BE2C (cell line): Measurements from ENCODE around the gene DCAF8. TPM values are rescaled to one million over a fixed set of nuclear protein-coding genes. Genes with fewer than 3 reads are reported as not detected.

Experiments used
- DNase-seq: peaks from one replicate; pipeline ENCODE4 v3.0.0-alpha.2; 2020
- H3K27me3 ChIP-seq: fragments of 250-450 bp; sonication (Bioruptor Pico); 2 replicates; pipeline ENCODE4 v1.5.1; 2020; ENCODE audit warnings: mild to moderate bottlenecking
- H3K36me3 ChIP-seq: fragments of 250-450 bp; sonication (Bioruptor Pico); 2 replicates; pipeline ENCODE4 v1.5.1; 2020; ENCODE audit warnings: mild to moderate bottlenecking
- H3K4me1 ChIP-seq: fragments of 250-450 bp; sonication (Bioruptor Pico); 2 replicates; pipeline ENCODE4 v1.5.1; 2020
- H3K4me3 ChIP-seq: 2 replicates; pipeline ENCODE4 v1.5.1; 2011; ENCODE audit warnings: low read depth, low read length
- H3K9me3 ChIP-seq: fragments of 250-450 bp; sonication (Bioruptor Pico); 2 replicates; pipeline ENCODE4 v1.5.1; 2020
- polyA plus RNA-seq: library from polyadenylated mRNA; unstranded; fragments of >200 nt; gene quantifications from one replicate; pipeline ENCODE4 v1.2.1, GENCODE V29; 2012; ENCODE audit warnings: low read depth, missing spikeins; ENCODE audit not compliant: insufficient read length, insufficient read depth
- TF ChIP-seq, protein P1 (sequence below): IDR thresholded peaks from 2 replicates; pipeline ENCODE4 v1.5.1; 2012; ENCODE audit warnings: mild to moderate bottlenecking, low read depth, low read length

DCAF8 gene
- polyA plus RNA-seq, result 189 TPM

DNA sequence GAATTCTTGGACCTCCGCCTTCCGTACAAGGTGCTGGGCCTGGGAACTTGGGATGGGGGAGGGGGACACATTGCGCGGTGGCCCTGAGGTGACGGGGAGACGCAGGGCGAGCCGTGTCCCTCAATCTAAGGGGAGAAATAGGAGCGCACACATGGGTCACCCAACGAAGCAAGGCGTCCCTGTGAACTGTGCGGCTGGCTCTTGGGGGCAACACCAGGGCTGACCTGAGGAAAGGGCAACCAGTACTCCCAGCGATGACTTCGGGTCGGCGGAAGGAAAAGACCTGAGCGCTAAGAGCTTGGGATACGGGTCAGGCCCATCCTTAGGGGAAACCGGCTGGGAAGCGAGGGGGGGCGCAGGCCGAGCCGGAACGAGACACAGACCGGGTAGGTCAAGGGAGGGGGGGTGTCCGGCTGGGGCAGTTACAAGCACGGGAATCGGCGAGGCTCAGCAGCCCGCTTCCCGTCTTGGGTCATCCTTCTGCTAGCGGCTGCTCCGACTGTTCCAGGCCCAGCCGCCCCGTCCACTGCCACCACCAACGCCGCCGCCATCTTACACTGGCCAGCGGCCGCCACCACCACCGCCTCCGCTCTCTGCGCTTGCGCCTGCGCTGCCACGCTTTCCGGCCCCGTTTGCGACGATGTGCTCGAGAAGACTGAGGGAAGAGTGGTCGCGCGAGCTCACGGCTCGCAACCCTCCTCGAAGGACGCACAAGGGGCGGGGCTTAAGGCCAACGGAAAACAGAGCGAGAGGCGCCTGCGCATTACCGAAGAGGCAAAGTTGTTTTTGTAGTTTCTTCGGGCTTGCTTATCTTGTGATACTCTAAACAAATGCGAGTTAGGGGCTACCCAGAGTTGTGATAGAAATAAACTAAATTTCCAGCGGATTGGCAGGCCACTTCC is at the start of gene DCAF8:
TSS of gene DCAF8 (minus strand) at position 657 of the 902 bp plus-strand sequence. CDS start 18,541 bp downstream, outside the sequence.
- TF ChIP-seq, protein P1, sequence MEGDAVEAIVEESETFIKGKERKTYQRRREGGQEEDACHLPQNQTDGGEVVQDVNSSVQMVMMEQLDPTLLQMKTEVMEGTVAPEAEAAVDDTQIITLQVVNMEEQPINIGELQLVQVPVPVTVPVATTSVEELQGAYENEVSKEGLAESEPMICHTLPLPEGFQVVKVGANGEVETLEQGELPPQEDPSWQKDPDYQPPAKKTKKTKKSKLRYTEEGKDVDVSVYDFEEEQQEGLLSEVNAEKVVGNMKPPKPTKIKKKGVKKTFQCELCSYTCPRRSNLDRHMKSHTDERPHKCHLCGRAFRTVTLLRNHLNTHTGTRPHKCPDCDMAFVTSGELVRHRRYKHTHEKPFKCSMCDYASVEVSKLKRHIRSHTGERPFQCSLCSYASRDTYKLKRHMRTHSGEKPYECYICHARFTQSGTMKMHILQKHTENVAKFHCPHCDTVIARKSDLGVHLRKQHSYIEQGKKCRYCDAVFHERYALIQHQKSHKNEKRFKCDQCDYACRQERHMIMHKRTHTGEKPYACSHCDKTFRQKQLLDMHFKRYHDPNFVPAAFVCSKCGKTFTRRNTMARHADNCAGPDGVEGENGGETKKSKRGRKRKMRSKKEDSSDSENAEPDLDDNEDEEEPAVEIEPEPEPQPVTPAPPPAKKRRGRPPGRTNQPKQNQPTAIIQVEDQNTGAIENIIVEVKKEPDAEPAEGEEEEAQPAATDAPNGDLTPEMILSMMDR, result no peak
- Histone ChIP-seq H3K4me1 (peaks cover 3% of the 10 kb centered on the region; the same call in 1 of the 2 replicates), H3K36me3 (no peaks in the 10 kb centered on the region), H3K27me3 (peaks cover 3% of the 10 kb centered on the region), H3K4me3 (peak within 1 kb of the TSS; percentile 97), H3K9me3 (no peaks in the 10 kb centered on the region)
- DNase-seq, result peak; percentile 99

DNA sequence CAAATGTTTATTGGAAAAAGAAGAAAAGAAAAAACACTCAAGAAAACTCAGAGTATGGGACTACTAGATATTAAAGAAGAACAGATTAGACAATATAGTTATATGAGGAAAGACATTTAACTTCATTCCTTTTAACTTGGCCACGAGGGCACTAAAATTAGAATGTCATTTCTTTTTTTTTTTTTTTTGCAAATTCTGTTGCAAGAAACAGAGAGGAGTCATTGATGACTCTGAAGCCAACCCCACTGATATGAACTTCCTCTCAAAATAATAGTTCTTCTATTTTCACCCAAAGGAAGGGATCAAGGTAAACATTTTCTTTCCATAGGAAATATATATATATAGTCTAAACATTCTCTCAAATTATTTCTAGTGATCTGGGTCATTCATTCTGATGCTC is 47.2 kb upstream of the DCAF8 start:
- H3K27me3 ChIP-seq, result no peaks in the 10 kb centered on the region
- H3K4me1 ChIP-seq, result no peaks in the 10 kb centered on the region
- DNase-seq, result no peak
- peaks cover 87% of the 10 kb centered on the region for H3K36me3 ChIP-seq
- H3K4me3 ChIP-seq, result no peak overlapping the region
- no peaks in the 10 kb centered on the region for H3K9me3 ChIP-seq
- TF ChIP-seq, protein P1, result no peak

DNA sequence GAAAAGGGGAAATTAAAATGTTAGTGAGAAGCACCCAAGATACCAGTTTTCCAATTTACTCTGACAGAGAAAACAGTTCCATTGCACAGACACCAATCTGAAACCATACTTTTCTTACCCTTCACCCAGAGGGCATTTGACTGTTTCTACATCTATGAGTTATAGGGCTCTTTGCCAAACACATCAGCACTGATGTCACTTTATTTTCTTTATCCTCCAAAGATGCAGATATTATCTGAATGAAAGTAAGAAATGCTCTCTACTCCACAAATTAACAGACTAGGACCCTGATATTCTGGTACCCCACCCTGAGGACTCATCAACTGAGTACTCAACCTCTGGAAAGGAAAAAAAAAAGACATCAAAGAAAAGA is 46.8 kb upstream of the DCAF8 start:
- H3K4me3 ChIP-seq, result no peak overlapping the region
- TF ChIP-seq, protein P1, result no peak
- DNase-seq, result no peak
- H3K4me1 ChIP-seq, result no peaks in the 10 kb centered on the region
- H3K36me3 ChIP-seq, result peaks cover 87% of the 10 kb centered on the region
- H3K27me3 ChIP-seq, result no peaks in the 10 kb centered on the region
- no peaks in the 10 kb centered on the region for H3K9me3 ChIP-seq

DNA sequence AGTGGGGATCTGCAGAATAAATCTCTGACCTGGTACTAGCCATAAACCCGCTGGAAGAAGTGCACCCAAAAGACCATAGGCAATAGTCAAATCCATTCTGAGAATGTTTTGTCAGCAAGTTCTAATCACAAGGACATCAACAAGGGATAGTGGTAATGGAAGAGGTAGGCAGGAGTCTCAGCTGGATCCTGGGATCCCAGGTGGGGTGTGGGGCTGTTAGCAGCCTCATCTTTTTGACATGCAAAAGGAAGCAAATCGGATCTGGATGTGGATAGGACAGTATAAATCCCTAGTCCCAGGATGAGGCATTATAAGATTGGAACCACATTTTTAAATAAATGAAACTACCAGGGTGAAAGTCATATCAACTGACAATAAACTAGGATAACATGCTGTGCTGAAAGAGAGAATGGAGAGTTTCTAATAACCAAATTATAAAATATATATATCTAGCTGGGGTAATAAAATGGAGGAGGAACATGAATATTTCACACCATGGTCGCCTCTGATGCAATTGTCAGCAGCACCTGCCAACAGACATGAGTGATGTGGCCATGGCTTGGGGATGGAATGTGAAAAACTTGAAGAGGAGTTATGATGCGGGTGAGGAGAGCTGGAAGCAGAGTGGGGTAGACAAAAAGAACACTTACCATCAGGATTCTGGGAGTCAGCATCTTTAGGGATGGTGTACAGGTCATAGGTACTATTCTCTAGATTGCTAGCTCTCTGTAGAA is 46.3 kb upstream of the DCAF8 start:
- Histone ChIP-seq H3K4me3 (no peak overlapping the region), H3K36me3 (peaks cover 82% of the 10 kb centered on the region), H3K4me1 (no peaks in the 10 kb centered on the region), H3K9me3 (no peaks in the 10 kb centered on the region), H3K27me3 (no peaks in the 10 kb centered on the region)
- no peak for DNase-seq
- TF ChIP-seq, protein P1, result no peak

DNA sequence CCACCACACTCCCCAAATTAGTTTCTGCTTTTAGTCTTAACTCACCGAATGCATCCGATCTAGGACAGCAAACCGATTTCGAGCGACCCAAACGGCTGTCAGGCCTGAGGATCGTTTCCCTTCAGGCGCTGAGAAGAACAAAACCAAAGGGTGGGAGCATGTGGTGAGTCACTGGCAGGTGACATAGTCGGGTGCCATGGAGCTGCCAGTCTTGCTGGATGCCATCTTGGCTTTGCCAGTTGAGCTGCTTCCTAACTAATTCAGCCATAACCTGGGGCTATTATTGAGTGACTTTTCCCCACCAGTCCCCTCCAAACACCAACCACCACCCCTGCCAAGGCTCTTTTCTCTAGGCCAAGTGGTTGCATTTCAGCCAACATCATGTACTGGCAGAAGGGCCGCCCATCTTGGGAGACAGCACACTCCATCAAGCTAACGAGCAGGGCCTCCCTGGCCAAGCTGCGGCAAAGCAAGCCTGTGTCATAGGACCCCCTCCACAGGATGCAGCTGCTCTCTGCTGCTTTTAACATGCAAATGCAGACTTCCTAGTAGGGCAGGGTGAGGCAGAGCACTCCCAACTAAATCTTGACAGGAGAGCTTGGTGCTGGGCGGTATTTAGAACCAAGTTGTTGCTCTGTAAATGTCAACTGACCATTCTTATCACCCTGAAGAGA is 44.9 kb upstream of the DCAF8 start:
- H3K4me3 ChIP-seq, result no peak overlapping the region
- DNase-seq, result no peak
- no peaks in the 10 kb centered on the region for H3K4me1 ChIP-seq
- H3K36me3 ChIP-seq, result peaks cover 78% of the 10 kb centered on the region
- no peaks in the 10 kb centered on the region for H3K9me3 ChIP-seq
- H3K27me3 ChIP-seq, result no peaks in the 10 kb centered on the region
- TF ChIP-seq, protein P1, result no peak
